Natural killer cell (primary cell): ENCODE data around the gene PRTG. TPM values are rescaled to one million over a fixed set of nuclear protein-coding genes. Genes with fewer than 3 reads are reported as not detected.
"Not testable (repeated sequence)": the region's sequence is repeated elsewhere in the genome, so short reads cannot be mapped to it uniquely, and the experiment has no call there.

ENCODE experiments used
- ATAC-seq, 3 donors: fragments of 150-1000 bp in 2 of 3; fragments of 200-7000 bp in 1 of 3; cut with Tn5 transposase; 1 replicate in 1 of 3; 2 replicates in 2 of 3; pipeline ENCODE4 v1.10.0; 2021; ENCODE audit warnings: mild to moderate bottlenecking in 2 of 3, moderate library complexity in 2 of 3
- DNase-seq, 2 donors: peaks; one replicate each; pipeline versions ENCODE4 v3.0.0 to v3.0.0-alpha.2; 2013 to 2021; ENCODE audit warnings: mixed read lengths in 1 of 2
- H3K27ac ChIP-seq: one replicate; pipeline ENCODE4 v1.5.1; 2013; ENCODE audit warnings: mild to moderate bottlenecking, low read length
- H3K27me3 ChIP-seq: one replicate; pipeline ENCODE4 v1.6.1; 2013; ENCODE audit warnings: low read length; ENCODE audit not compliant: control insufficient read depth, insufficient read depth
- H3K36me3 ChIP-seq: one replicate; pipeline ENCODE4 v1.6.1; 2013; ENCODE audit warnings: low read length; ENCODE audit not compliant: control insufficient read depth, insufficient read depth
- H3K4me1 ChIP-seq: one replicate; pipeline ENCODE4 v1.6.1; 2013; ENCODE audit warnings: low read length; ENCODE audit not compliant: control insufficient read depth, insufficient read depth
- H3K4me3 ChIP-seq: one replicate; pipeline ENCODE4 v1.5.1; 2013; ENCODE audit warnings: low read length
- H3K9me3 ChIP-seq: one replicate; pipeline ENCODE4 v1.6.1; 2013; ENCODE audit warnings: low read length; ENCODE audit not compliant: control insufficient read depth, insufficient read depth
- H3K27ac Mint-ChIP-seq, 2 donors: one replicate each; pipeline ENCODE4 v1.8.0; 2022; ENCODE audit warnings: mild to moderate bottlenecking in 2 of 2, mixed read lengths in 2 of 2, moderate library complexity in 1 of 2
- H3K27me3 Mint-ChIP-seq, 2 donors: one replicate each; pipeline ENCODE4 v1.8.0; 2022; ENCODE audit warnings: low read depth in 2 of 2, mixed read lengths in 2 of 2
- H3K36me3 Mint-ChIP-seq: one replicate; pipeline ENCODE4 v1.8.0; 2022; ENCODE audit warnings: mixed read lengths
- H3K4me1 Mint-ChIP-seq, 2 donors: one replicate each; pipeline ENCODE4 v1.8.0; 2022; ENCODE audit warnings: mixed read lengths in 2 of 2
- H3K4me3 Mint-ChIP-seq: one replicate; pipeline ENCODE4 v1.8.0; 2022; ENCODE audit warnings: mild to moderate bottlenecking, moderate library complexity, mixed read lengths
- H3K9me3 Mint-ChIP-seq, 2 donors: one replicate each; pipeline ENCODE4 v1.8.0; 2022; ENCODE audit warnings: mixed read lengths in 2 of 2
- CTCF ChIP-seq: fragments of 200-600 bp; IDR thresholded peaks from one replicate; pipeline ENCODE4 v1.8.0; 2022; ENCODE audit warnings: antibody characterized with exemption
- WGBS: methylation state at CpG from one replicate; pipeline ENCODE4 v1.1.7; 2013; ENCODE audit warnings: missing lambda C conversion rate; ENCODE audit not compliant: insufficient coverage; 5-methylcytosine and 5-hydroxymethylcytosine counted together
- intact Hi-C: fragments of 100-400 bp; cut with micrococcal nuclease; formaldehyde crosslinking; loops from one replicate; pipeline ENCODE4 v1.14.2; 2022
- total RNA-seq, 4 donors: library from RNA; stranded (reverse); fragments of 120-200 nt in 1 of 4; gene quantifications; one replicate each; pipeline versions ENCODE4 v1.2.3 to v1.2.4, GENCODE V29; 2013 to 2022

Gene PRTG
- total RNA-seq, 3 donors from 2014 or later (not counting 1 experiment from before 2014, with no cell fraction given) = not detected

- H3K36me3 ChIP-seq = no peaks in the 10 kb centered on the region
- H3K27ac ChIP-seq = no peak overlapping the region
- H3K4me1 Mint-ChIP-seq = no peaks in the 10 kb centered on the region
- H3K27me3 Mint-ChIP-seq = peaks cover 10 to 27% of the 10 kb centered on the region in 2 donors
- WGBS = 93% methylated on average over 3 of the region's 3 CpGs
- no peak for ATAC-seq
- TF ChIP-seq CTCF = no peak
- DNase-seq = no peak
- intact Hi-C loops = no loop called here
- no peaks in the 10 kb centered on the region for H3K4me1 ChIP-seq
- no peak overlapping the region for H3K4me3 ChIP-seq
- no peak overlapping the region for H3K4me3 Mint-ChIP-seq
- H3K9me3 ChIP-seq = no peaks in the 10 kb centered on the region
- H3K36me3 Mint-ChIP-seq = no peaks in the 10 kb centered on the region
- no peak overlapping the region for H3K27ac Mint-ChIP-seq
- no peaks in the 10 kb centered on the region for H3K9me3 Mint-ChIP-seq
- no peaks in the 10 kb centered on the region for H3K27me3 ChIP-seq
Observed at GRCh38 chr15:55599439-55599838, 143.5 kb downstream of the PRTG start.

- H3K27ac ChIP-seq, intact Hi-C loops, H3K4me3 ChIP-seq, H3K9me3 ChIP-seq, H3K4me1 ChIP-seq, H3K27ac Mint-ChIP-seq, H3K36me3 ChIP-seq, H3K27me3 ChIP-seq, H3K4me3 Mint-ChIP-seq, ATAC-seq, DNase-seq, H3K4me1 Mint-ChIP-seq, H3K36me3 Mint-ChIP-seq, H3K9me3 Mint-ChIP-seq: not testable (repeated sequence)
- WGBS = no CpG with 5 or more reads among the region's 1 CpG
- peaks cover 29 to 39% of the 10 kb centered on the region in 2 donors for H3K27me3 Mint-ChIP-seq
Observed at GRCh38 chr15:55593019-55593418, 149.9 kb downstream of the PRTG start.

- Histone ChIP-seq H3K27me3 (peaks cover 25% of the 10 kb centered on the region), H3K9me3 (no peaks in the 10 kb centered on the region), H3K36me3 (no peaks in the 10 kb centered on the region), H3K4me3 (no peak overlapping the region), H3K4me1 (peaks cover 10% of the 10 kb centered on the region), H3K27ac (no peak overlapping the region)
- no peak overlapping the region for H3K4me3 Mint-ChIP-seq
- intact Hi-C loops = no loop called here
- H3K27me3 Mint-ChIP-seq = peaks cover 26 to 33% of the 10 kb centered on the region in 2 donors
- no peak for ATAC-seq
- H3K9me3 Mint-ChIP-seq = no peaks in the 10 kb centered on the region
- H3K36me3 Mint-ChIP-seq = peaks cover 4% of the 10 kb centered on the region
- TF ChIP-seq CTCF = no peak
- DNase-seq = no peak
- no peak overlapping the region for H3K27ac Mint-ChIP-seq
- peaks cover 0 to 5% of the 10 kb centered on the region in 2 donors for H3K4me1 Mint-ChIP-seq
- WGBS = 54% methylated on average over 3 of the region's 3 CpGs
Observed at GRCh38 chr15:55590788-55591187, 152.2 kb downstream of the PRTG start.

- Histone ChIP-seq H3K27me3 (peaks cover 32% of the 10 kb centered on the region), H3K9me3 (no peaks in the 10 kb centered on the region), H3K36me3 (no peaks in the 10 kb centered on the region), H3K27ac (no peak overlapping the region), H3K4me3 (no peak overlapping the region), H3K4me1 (peaks cover 10% of the 10 kb centered on the region)
- intact Hi-C loops = no loop called here
- Mint-ChIP-seq H3K27ac (no peak overlapping the region), H3K27me3 (peaks cover 29 to 31% of the 10 kb centered on the region in 2 donors), H3K4me1 (peaks cover 0 to 5% of the 10 kb centered on the region in 2 donors), H3K4me3 (peak overlapping the region; percentile 84), H3K9me3 (no peaks in the 10 kb centered on the region), H3K36me3 (peaks cover 4% of the 10 kb centered on the region)
- DNase-seq (no peak), ATAC-seq (no peak)
- WGBS = 94% methylated on average over 10 of the region's 10 CpGs
- TF ChIP-seq CTCF = no peak
Observed at GRCh38 chr15:55589287-55589686, 153.7 kb downstream of the PRTG start.
